H9 (cell line): ENCODE measurements around the gene MAP3K8. TPM values are rescaled to one million over a fixed set of nuclear protein-coding genes. Genes with fewer than 3 reads are reported as not detected.

Source experiments
- DNase-seq: peaks from one replicate; pipeline ENCODE4 v3.0.0-alpha.2; 2017
- H2AFZ ChIP-seq: one replicate; pipeline ENCODE4 v1.6.1; 2013; ENCODE audit warnings: mild to moderate bottlenecking, low read length, control low read depth, moderate library complexity
- H2AK5ac ChIP-seq: 2 replicates; pipeline ENCODE4 v1.6.1; 2013; ENCODE audit warnings: low read length, control low read depth, mixed read lengths; ENCODE audit not compliant: insufficient read length
- H2BK120ac ChIP-seq: one replicate; pipeline ENCODE4 v1.6.1; 2013; ENCODE audit warnings: low read depth, mild to moderate bottlenecking, low read length, control low read depth, inconsistent platforms; ENCODE audit not compliant: poor library complexity, severe bottlenecking
- H2BK12ac ChIP-seq: 2 replicates; pipeline ENCODE4 v1.6.1; 2013; ENCODE audit warnings: low read length, control low read depth, mixed read lengths, low read depth; ENCODE audit not compliant: insufficient read length
- H2BK15ac ChIP-seq: 2 replicates; pipeline ENCODE4 v1.6.1; 2013; ENCODE audit warnings: low read depth, low read length, control low read depth
- H2BK20ac ChIP-seq: one replicate; pipeline ENCODE4 v1.6.1; 2013; ENCODE audit warnings: low read depth, mild to moderate bottlenecking, low read length, control low read depth, inconsistent platforms; ENCODE audit not compliant: poor library complexity, severe bottlenecking
- H2BK5ac ChIP-seq: 2 replicates; pipeline ENCODE4 v1.6.1; 2013; ENCODE audit warnings: low read length, control low read depth, mixed read lengths; ENCODE audit not compliant: insufficient read length
- H3K14ac ChIP-seq: 2 replicates; pipeline ENCODE4 v1.6.1; 2013; ENCODE audit warnings: low read length, control low read depth; ENCODE audit not compliant: insufficient read depth
- H3K18ac ChIP-seq: 2 replicates; pipeline ENCODE4 v1.6.1; 2013; ENCODE audit warnings: low read depth, mild to moderate bottlenecking, mixed read lengths, low read length, control low read depth; ENCODE audit not compliant: insufficient read length
- H3K23ac ChIP-seq: 2 replicates; pipeline ENCODE4 v1.6.1; 2013; ENCODE audit warnings: low read length, control low read depth, mixed read lengths, low read depth; ENCODE audit not compliant: insufficient read length
- H3K23me2 ChIP-seq: 2 replicates; pipeline ENCODE4 v1.6.1; 2013; ENCODE audit warnings: low read depth, mild to moderate bottlenecking, mixed read lengths, low read length, control low read depth; ENCODE audit not compliant: insufficient read length, poor library complexity, severe bottlenecking
- H3K27ac ChIP-seq: 2 replicates; pipeline ENCODE4 v1.5.1; 2013; ENCODE audit warnings: low read length, control low read depth, mixed read lengths, low read depth; ENCODE audit not compliant: insufficient read length
- H3K27me3 ChIP-seq: 2 replicates; pipeline ENCODE4 v1.6.1; 2013; ENCODE audit warnings: low read length, control low read depth, inconsistent platforms; ENCODE audit not compliant: insufficient read depth
- H3K4ac ChIP-seq: 2 replicates; pipeline ENCODE4 v1.6.1; 2013; ENCODE audit warnings: low read depth, mild to moderate bottlenecking, control low read depth, inconsistent platforms, low read length, moderate library complexity
- H3K4me1 ChIP-seq: 2 replicates; pipeline ENCODE4 v1.6.1; 2013; ENCODE audit warnings: low read length, control low read depth, inconsistent platforms; ENCODE audit not compliant: insufficient read depth
- H3K4me2 ChIP-seq: 2 replicates; pipeline ENCODE4 v1.6.1; 2013; ENCODE audit warnings: low read length, control low read depth, mixed read lengths; ENCODE audit not compliant: insufficient read length, insufficient read depth
- H3K56ac ChIP-seq: 2 replicates; pipeline ENCODE4 v1.6.1; 2013; ENCODE audit warnings: low read depth, mild to moderate bottlenecking, mixed read lengths, low read length, control low read depth; ENCODE audit not compliant: insufficient read length
- H3K79me1 ChIP-seq: 2 replicates; pipeline ENCODE4 v1.6.1; 2013; ENCODE audit warnings: low read depth, mild to moderate bottlenecking, moderate library complexity, low read length, control low read depth, inconsistent platforms; ENCODE audit not compliant: insufficient read depth, poor library complexity, severe bottlenecking
- H3K79me2 ChIP-seq: 2 replicates; pipeline ENCODE4 v1.6.1; 2013; ENCODE audit warnings: low read length, control low read depth, inconsistent platforms; ENCODE audit not compliant: insufficient read depth
- H3K9ac ChIP-seq: 2 replicates; pipeline ENCODE4 v1.6.1; 2013; ENCODE audit warnings: low read length, control low read depth, mixed read lengths; ENCODE audit not compliant: insufficient read length; ENCODE audit errors: extremely low read depth
- H3K9me3 ChIP-seq: one replicate; pipeline ENCODE4 v1.6.1; 2013; ENCODE audit warnings: low read depth, low read length, inconsistent platforms; ENCODE audit not compliant: control insufficient read depth
- H3T11ph ChIP-seq: one replicate; pipeline ENCODE4 v1.6.1; 2013; ENCODE audit warnings: mild to moderate bottlenecking, low read length, control low read depth, inconsistent platforms
- H4K20me1 ChIP-seq: one replicate; pipeline ENCODE4 v1.6.1; 2013; ENCODE audit not compliant: control insufficient read depth, insufficient read length, insufficient read depth
- H4K5ac ChIP-seq: 2 replicates; pipeline ENCODE4 v1.6.1; 2013; ENCODE audit warnings: low read depth, mild to moderate bottlenecking, mixed read lengths, low read length, control low read depth; ENCODE audit not compliant: insufficient read length
- H4K8ac ChIP-seq: replicated peaks from 2 replicates; pipeline ENCODE4 v1.6.1; 2013; ENCODE audit warnings: low read length, control low read depth, mixed read lengths, low read depth; ENCODE audit not compliant: insufficient read length
- H4K91ac ChIP-seq: 2 replicates; pipeline ENCODE4 v1.6.1; 2013; ENCODE audit warnings: low read depth, mild to moderate bottlenecking, moderate library complexity, mixed read lengths, low read length, control low read depth; ENCODE audit not compliant: insufficient read length
- H3K27ac Mint-ChIP-seq, 3 experiments: 2 replicates in 2 of 3; 3 replicates in 1 of 3; pipeline ENCODE4 v1.8.0; 2020 to 2021; ENCODE audit warnings: mixed read lengths in 3 of 3, mild to moderate bottlenecking in 1 of 3, moderate library complexity in 1 of 3
- H3K27me3 Mint-ChIP-seq: 2 replicates; pipeline ENCODE4 v1.8.0; 2021; ENCODE audit warnings: low read depth, mild to moderate bottlenecking, moderate library complexity, mixed read lengths
- H3K36me3 Mint-ChIP-seq, 3 experiments: 2 replicates in 2 of 3; 3 replicates in 1 of 3; pipeline ENCODE4 v1.8.0; 2020 to 2021; ENCODE audit warnings: low read depth in 3 of 3, mixed read lengths in 3 of 3; ENCODE audit not compliant: insufficient read depth in 1 of 3
- H3K4me1 Mint-ChIP-seq, 2 experiments: 2 replicates each; pipeline ENCODE4 v1.8.0; 2020; ENCODE audit warnings: mixed read lengths in 2 of 2
- H3K4me3 Mint-ChIP-seq, 2 experiments: 2 replicates in 1 of 2; 3 replicates in 1 of 2; pipeline ENCODE4 v1.8.0; 2020 to 2021; ENCODE audit warnings: mild to moderate bottlenecking in 2 of 2, mixed read lengths in 2 of 2, moderate library complexity in 1 of 2
- H3K9me3 Mint-ChIP-seq, 2 experiments: 2 replicates in 1 of 2; 3 replicates in 1 of 2; pipeline ENCODE4 v1.8.0; 2020; ENCODE audit warnings: mild to moderate bottlenecking in 2 of 2, mixed read lengths in 2 of 2, moderate library complexity in 1 of 2
- WGBS: extraction: QIAGEN DNeasy Blood & Tissue Kit; methylation state at CpG from one replicate; pipeline ENCODE4 v1.1.7; 2013; ENCODE audit warnings: missing lambda C conversion rate, low lambda C conversion rate, mixed read lengths; ENCODE audit not compliant: insufficient read length; ENCODE audit errors: extremely low coverage; 5-methylcytosine and 5-hydroxymethylcytosine counted together
- total RNA-seq: library from RNA; stranded (reverse); gene quantifications from 2 replicates; pipeline ENCODE4 v1.2.1, GENCODE V29; 2021
- TF ChIP-seq, protein P1 (sequence below): fragments of 200-600 bp; sonication (generic); conservative IDR thresholded peaks from 3 replicates; pipeline ENCODE4 v1.8.0; 2021; ENCODE audit warnings: antibody characterized with exemption, mild to moderate bottlenecking

MAP3K8 gene
- total RNA-seq, 1 experiment from 2014 or later, result 3.5 TPM

DNA sequence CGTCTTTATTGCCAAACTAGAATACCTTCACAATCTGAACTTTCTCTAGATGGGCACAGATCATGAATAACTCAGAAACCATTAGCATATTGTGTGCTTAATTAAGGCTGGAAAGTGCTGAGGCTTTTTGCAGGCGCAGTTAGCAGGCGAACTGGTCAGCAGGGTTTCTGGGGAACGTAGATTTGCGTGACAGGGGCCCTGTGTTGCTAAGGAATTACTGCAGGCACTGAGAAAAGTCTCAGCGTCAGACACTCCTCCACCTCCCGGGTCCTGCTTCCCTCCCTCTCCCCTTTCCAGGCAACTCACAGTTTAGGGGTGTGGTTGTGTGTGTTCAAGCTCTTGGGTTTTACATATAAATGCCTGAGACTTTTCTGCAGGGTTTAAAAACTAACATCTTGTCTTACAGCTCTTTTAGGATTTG lies 2.2 kb downstream of the MAP3K8 start:
- H3K23me2 ChIP-seq, result peaks cover 17% of the 10 kb centered on the region
- H3K9me3 ChIP-seq, result no peaks in the 10 kb centered on the region
- H3K4me3 Mint-ChIP-seq, result peak overlapping the region; percentile 20 to 62
- H4K91ac ChIP-seq, result no peak overlapping the region
- H3K4ac ChIP-seq, result no peak overlapping the region
- H2BK5ac ChIP-seq, result no peak overlapping the region
- H2BK15ac ChIP-seq, result no peak overlapping the region
- no peak overlapping the region for H2BK120ac ChIP-seq
- no peak overlapping the region for H3K23ac ChIP-seq
- TF ChIP-seq, protein P1, sequence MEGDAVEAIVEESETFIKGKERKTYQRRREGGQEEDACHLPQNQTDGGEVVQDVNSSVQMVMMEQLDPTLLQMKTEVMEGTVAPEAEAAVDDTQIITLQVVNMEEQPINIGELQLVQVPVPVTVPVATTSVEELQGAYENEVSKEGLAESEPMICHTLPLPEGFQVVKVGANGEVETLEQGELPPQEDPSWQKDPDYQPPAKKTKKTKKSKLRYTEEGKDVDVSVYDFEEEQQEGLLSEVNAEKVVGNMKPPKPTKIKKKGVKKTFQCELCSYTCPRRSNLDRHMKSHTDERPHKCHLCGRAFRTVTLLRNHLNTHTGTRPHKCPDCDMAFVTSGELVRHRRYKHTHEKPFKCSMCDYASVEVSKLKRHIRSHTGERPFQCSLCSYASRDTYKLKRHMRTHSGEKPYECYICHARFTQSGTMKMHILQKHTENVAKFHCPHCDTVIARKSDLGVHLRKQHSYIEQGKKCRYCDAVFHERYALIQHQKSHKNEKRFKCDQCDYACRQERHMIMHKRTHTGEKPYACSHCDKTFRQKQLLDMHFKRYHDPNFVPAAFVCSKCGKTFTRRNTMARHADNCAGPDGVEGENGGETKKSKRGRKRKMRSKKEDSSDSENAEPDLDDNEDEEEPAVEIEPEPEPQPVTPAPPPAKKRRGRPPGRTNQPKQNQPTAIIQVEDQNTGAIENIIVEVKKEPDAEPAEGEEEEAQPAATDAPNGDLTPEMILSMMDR, result no peak
- H4K8ac ChIP-seq, result no peak overlapping the region
- H3K36me3 Mint-ChIP-seq, result peaks cover 0 to 8% (median 0%) of the 10 kb centered on the region in 3 experiments; a peak in 5 of 7 replicates
- no peaks in the 10 kb centered on the region for H4K20me1 ChIP-seq
- no peak overlapping the region for H3K56ac ChIP-seq
- no peak overlapping the region for H2AK5ac ChIP-seq
- H2AFZ ChIP-seq, result no peak overlapping the region
- H2BK20ac ChIP-seq, result no peak overlapping the region
- peaks cover 14% of the 10 kb centered on the region; the same call in 1 of the 2 replicates for H3K4me1 ChIP-seq
- peak overlapping the region; percentile 70 for H3K4me2 ChIP-seq
- H3K9me3 Mint-ChIP-seq, result no peaks in the 10 kb centered on the region
- DNase-seq, result peak; percentile 67
- no CpG with 5 or more reads among the region's 7 CpGs for WGBS
- no peak overlapping the region for H3K18ac ChIP-seq
- H3K14ac ChIP-seq, result no peak overlapping the region
- H3K79me1 ChIP-seq, result no peaks in the 10 kb centered on the region
- H3K27ac Mint-ChIP-seq, result no peak overlapping the region; a peak in 1 of 7 replicates
- H3K79me2 ChIP-seq, result no peaks in the 10 kb centered on the region
- H3K27me3 Mint-ChIP-seq, result peaks cover 48% of the 10 kb centered on the region
- H3K27ac ChIP-seq, result no peak overlapping the region
- no peak overlapping the region for H3T11ph ChIP-seq
- H4K5ac ChIP-seq, result no peak overlapping the region
- peaks cover 42 to 48% of the 10 kb centered on the region in 2 experiments for H3K4me1 Mint-ChIP-seq
- peaks cover 9% of the 10 kb centered on the region; the same call in 1 of the 2 replicates for H3K27me3 ChIP-seq
- H3K9ac ChIP-seq, result no peak overlapping the region
- H2BK12ac ChIP-seq, result no peak overlapping the region
